Fibroblast of mammary gland (primary cell): ENCODE results near the gene TPST1.
"Not testable (repeated sequence)": the region's sequence is repeated elsewhere in the genome, so short reads cannot be mapped to it uniquely, and the experiment has no call there.

Experiments used
- DNase-seq: peaks from one replicate; pipeline ENCODE4 v3.0.0-alpha.2; 2010; ENCODE audit warnings: low read depth
- H3K4me3 ChIP-seq: 2 replicates; pipeline ENCODE4 v1.5.1; 2011; ENCODE audit warnings: low read depth, mild to moderate bottlenecking, low read length, moderate library complexity; ENCODE audit not compliant: control insufficient read depth
- TF ChIP-seq, protein P1 (sequence below): conservative IDR thresholded peaks from 2 replicates; pipeline ENCODE4 v1.5.1; 2011; ENCODE audit warnings: low read depth, low read length, inconsistent platforms; ENCODE audit not compliant: control insufficient read depth, insufficient read depth

Gene TPST1

DNA sequence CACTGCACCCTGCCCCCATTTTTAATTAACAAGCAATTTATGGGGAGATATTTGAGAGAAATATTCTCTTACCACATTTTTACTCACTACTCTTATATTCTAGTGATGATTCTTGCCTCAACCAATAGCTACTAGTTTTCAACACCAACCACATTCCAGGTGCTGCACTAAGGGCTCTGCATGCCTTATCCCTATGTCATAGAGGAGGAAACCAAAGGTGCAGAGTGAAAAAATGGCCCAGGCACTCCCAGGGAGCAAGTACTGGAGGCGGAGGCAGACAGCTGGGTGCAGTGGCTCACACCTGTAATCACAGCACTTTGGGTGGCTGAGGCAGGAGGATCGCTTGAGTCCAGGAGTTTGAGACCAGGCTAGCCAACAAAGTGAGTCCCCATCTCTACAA is 35.5 kb upstream of the TPST1 start:
- TF ChIP-seq, protein P1, sequence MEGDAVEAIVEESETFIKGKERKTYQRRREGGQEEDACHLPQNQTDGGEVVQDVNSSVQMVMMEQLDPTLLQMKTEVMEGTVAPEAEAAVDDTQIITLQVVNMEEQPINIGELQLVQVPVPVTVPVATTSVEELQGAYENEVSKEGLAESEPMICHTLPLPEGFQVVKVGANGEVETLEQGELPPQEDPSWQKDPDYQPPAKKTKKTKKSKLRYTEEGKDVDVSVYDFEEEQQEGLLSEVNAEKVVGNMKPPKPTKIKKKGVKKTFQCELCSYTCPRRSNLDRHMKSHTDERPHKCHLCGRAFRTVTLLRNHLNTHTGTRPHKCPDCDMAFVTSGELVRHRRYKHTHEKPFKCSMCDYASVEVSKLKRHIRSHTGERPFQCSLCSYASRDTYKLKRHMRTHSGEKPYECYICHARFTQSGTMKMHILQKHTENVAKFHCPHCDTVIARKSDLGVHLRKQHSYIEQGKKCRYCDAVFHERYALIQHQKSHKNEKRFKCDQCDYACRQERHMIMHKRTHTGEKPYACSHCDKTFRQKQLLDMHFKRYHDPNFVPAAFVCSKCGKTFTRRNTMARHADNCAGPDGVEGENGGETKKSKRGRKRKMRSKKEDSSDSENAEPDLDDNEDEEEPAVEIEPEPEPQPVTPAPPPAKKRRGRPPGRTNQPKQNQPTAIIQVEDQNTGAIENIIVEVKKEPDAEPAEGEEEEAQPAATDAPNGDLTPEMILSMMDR = no peak
- no peak overlapping the region for H3K4me3 ChIP-seq
- no peak for DNase-seq

DNA sequence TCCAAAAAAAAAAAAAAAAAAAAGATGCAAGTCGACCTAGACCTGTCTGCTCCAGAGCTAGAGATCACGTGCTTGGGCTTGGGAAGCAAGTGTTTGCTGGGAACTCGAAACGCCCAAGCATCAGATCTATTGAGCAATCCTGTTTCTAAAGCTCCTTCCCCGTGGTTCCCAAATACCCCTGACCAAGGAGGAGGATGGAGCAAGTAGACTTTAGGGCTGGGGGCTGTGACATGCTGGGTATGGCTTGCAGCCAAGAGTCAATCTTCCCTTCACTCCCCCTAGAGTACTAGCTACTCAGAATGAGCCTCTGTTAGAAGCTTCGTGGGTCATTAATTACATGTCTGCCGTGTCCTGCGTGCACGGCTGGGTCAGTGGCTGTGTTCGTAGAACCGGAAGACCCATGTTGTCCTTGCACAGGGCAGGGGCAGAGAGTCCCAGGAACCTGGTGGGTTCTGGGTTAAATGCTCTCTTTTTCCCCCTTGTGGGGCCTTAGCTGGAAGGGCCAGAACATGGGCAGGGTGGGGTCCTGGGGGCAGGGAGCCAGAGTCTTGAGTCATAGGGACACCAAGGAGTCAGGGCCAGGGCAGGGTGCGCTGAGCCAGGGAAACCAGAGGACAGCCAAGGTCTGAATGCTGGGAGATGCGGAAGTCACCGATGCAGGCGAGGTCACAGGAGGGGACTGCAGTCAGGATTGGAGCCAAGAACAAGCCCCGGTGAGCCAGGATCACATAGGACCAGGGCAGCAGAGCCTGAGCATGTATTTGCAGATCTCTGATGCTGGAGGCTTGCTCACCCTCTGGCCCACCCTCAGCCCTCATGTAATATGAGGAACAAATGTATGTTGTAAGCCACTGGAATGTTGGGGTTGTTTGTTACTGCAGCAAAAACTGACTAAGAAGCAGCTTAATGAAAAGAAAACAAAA is 34.6 kb upstream of the TPST1 start:
- TF ChIP-seq, protein P1 = no peak

DNA sequence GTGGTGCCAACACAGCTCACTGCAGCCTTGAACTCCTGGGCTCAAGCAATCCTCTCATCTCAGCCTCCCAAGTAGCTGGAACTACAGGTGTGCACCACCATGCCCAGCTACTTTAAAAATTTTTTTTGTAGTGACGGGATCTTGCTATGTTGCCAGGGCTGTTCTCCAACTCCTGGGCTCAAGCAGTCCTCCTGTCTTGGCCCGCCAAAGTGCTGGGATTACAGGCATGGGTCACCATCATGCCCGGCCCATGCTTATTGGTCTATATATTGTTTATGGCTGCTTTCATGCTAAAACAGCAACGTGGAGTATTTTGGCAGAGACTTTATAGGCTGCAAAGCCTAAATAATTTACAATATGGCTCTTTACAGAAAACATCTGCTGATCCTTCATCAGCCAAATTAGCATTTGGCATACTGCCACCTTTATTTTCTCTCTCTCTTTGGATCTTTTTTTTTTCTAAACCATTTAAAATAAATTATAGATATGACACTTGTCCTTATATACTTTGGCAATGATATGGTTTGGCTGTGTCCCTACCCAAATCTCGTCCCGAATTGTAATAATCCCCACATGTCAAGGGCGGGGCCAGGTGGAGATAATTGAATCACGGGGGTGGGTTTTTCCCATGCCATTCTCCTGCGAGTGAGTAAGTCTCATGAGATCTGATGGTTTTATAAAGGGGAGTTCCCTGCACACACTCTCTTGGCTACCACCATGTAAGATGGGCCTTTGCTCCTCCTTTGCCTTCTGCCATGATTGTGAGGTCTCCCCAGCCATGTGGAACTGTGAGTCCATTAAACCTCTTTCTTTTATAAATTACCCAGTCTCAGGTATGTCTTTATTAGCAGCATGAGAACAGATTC is 32.4 kb upstream of the TPST1 start:
- H3K4me3 ChIP-seq, DNase-seq: not testable (repeated sequence)

More for the DNA sequence above, 34.6 kb upstream of the TPST1 start:
- H3K4me3 ChIP-seq = no peak overlapping the region
- peak; percentile 79 for DNase-seq

DNA sequence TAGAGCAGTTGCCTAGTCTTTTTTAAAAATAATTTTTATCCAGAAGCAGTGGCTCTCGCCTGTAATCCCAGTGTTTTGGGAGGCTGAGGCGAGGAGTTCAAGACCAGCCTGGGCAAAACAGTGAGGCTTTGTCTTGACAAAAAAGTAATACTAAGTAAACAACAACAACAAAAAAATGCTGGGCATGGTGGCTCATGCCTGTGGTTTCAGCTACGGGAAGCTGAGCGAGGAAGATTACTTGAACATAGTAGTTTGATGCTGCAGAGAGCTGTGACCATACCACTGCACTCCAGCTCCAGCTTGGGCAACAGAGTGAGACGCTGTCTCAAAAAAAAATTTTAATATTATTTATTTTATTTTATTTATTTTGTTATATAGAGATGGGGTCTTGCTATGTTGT is 31.3 kb upstream of the TPST1 start:
- TF ChIP-seq, protein P1 = no peak
- no peak for DNase-seq
- no peak overlapping the region for H3K4me3 ChIP-seq

DNA sequence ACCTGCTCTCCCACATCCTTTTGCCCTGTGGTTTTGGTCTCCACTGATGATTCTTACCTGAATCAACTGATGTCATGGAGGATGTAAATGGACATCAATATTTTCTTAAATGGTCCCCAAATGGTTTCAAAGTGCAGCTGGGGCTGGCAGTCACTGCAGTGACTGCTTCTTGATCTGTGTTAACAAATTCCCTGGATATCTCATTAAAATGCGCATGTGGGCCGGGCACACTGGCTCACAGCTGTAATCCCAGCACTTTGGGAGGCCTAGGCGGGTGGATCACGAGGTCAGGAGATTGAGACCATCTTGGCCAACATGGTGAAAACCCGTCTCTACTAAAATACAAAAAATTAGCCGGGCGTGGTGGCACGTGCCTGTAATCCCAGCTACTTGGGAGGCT is 30.1 kb upstream of the TPST1 start:
- DNase-seq, H3K4me3 ChIP-seq: not testable (repeated sequence)

DNA sequence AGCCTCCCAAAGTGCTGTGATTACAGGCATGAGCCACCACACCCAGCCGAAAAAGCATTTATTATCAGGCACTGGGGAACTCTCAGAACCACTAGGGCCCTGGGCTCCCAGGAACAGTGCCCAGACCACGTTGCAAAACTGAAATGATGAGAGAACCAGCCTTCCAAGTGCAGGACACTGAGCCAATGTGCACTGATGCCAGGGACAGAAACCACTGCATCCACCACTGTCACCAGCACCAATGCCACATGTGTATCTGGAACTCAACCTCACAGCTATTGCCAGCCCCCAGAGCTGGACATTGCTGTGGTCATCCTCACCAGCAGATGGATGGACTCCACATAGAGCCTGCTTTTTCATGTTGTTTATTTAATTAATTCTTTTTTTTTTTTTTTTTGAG is 28.2 kb upstream of the TPST1 start:
- DNase-seq = no peak
- TF ChIP-seq, protein P1 = no peak
- H3K4me3 ChIP-seq = no peak overlapping the region

DNA sequence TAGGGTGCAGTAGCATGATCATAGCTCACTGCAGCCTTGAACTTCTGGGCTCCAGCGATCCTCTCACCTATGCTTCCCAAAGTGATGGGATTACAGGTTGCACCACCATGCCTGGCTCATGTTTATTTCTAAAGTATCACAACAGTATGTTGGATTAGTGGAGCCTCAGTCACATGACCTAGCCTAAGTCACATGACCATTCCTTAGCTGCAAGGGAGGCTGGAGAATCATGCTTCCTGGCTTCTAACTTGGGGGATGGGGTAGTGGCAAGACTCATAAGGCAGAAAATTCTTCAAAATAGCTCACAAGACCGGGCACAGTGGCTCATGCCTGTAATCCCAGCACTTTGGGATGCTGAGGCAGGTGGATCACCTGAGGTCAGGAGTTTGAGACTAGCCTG is 26.9 kb upstream of the TPST1 start:
- TF ChIP-seq, protein P1 = no peak
- DNase-seq = no peak
- no peak overlapping the region for H3K4me3 ChIP-seq
